Pons (tissue), 1 donor: ENCODE measurements around the gene PRRX1.

Experiments
- DNase-seq: peaks from one replicate; pipeline ENCODE4 v3.0.0-alpha.2; 2016; ENCODE audit warnings: low spot score

Gene PRRX1

DNA sequence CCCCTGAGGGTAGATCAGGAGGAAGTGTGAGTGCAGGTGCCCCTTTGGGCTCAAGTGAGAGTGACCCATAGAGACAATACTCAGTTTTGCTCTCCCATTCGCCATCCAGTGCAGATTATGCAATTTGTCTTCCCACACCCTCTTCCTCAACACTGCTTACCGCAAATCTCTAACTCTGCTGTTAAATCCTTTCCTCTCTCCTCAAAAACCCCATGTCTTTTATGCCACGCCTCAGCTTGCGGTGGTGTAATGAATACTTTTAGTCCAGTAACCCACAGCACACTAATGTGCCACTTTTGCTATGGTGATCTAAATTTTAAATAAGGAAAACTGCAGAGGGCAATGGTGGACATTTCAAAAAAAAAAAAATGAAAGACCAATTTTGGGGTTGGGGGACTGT, 57.7 kb downstream of the PRRX1 start:
- no peak for DNase-seq

DNA sequence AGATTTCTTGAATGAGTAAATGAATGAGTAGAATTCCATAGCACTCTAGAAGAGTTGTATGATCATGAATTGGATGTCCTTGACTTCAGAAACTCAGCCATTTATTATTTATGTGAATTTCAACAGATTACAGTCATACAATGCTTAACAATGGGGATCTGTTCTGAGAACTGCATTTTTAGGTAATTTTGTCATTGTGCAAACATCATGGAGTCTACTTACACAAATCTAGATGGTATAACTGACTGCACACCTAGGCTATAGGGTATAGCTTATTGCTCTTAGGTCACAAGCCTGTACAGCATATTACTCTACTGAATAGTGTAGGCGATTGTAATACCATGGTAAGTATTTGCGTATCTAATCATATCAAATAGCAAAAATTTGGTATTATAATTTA, 59.6 kb downstream of the PRRX1 start:
- DNase-seq = no peak

DNA sequence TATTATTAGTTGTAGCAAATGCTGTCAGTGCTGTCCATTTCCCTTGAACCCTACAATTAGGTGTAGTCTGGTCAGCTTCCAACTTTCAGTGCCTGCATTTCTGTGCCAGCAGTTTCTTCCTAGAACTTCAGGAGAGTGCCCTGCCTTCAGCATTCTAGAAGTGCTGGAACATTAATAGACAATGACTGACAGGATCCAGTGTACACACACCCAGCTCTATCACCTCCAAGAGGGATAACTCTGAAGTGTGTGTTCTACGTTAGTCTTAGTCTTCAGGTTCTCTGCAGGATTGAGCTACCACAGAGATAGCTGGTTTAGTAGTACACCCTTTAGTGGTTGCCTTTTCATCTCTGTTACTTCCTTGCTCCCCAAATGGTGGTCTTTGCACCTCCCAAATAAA, 61.4 kb downstream of the PRRX1 start:
- no peak for DNase-seq

DNA sequence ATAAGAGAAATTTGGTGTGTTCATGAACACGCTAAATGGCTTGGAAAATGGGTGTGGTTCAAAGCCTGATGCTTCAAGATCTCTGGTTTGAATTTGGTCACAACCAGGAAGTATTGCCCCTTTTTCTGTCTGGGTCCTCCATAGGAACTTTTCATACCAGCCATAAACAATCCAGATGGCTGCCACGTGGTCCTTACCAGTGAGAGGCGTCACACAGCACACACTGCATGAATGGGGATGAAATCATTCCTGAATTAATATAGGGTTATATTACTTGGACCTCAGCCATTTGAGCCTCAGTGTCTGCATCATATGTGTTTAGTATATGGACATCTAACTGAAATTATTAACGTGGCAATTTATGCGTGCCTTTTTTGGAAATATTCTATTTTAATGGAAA, 64.0 kb downstream of the PRRX1 start:
- no peak for DNase-seq

DNA sequence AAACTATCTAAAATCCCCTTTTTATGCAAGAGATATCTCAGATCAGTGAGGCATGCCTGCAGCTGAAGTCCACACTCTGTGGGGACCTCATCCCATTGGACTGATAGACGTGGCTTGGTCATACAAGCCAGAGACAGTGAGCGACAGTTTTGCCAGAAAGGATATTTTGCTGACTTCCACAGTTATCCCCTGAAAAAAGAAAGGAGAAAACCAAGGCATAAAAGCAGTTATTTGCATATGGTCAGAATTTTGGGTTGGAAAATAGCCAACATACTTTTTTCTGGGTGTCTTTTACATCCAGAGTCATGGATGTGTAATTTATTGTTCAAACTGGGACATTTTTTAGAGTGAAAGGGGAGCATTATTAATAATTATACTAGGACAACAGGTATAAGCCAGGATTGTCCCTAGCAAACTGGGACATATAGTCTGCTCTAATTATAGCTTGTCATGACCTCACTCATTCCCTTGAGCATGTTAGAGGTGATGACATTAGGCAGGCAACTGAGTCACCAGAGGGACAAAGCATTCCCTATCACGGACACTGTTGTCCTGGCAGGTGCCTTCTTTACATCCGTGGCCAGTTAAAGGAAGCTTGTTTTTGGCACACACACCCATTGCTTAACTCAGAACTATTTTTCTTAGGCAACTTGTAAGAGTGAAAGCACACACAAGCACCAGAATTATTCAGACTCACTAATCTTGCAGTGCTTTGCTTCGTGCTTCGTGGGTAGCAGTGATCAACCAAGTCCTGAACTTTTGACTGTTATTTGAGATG, 65.5 kb downstream of the PRRX1 start:
- DNase-seq = no peak

DNA sequence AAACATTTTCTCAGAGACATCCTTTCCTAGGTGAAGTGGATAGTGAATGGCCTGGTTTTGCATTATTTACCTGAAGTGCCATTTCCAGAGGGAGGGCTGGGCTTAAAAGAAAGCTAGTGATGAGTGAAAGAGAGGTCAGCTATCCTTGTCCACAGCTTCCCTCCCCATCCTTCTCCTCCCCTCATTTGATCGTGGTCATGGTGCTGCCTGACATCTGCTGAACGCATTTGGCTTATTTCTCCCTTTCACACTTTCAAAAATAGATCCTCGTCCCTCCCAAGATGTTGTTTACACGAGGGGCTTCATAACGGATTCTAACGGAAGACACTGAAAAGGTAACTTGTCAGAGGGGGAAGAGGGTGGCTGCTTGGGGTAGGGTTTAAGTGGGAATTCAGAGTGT, 66.1 kb downstream of the PRRX1 start:
- no peak for DNase-seq

DNA sequence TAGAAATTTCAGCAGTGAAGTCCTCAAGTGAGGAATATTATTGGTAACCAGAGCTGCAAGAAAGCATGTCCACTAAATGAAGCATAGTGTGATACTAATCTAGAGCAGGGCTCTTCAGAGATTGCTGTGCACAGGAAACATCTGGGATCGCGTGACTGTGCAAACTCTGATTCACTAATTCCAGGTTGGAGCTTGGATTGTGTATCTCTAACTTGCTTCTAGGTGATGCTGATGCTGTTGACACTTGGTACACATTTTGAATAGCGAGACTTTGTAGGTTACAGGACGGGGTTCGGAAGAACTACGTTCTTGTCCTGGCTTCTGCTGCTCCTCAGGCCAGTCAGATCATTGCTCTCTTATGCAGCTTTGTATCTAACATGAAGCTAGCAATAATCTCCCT, 66.5 kb downstream of the PRRX1 start:
- no peak for DNase-seq

DNA sequence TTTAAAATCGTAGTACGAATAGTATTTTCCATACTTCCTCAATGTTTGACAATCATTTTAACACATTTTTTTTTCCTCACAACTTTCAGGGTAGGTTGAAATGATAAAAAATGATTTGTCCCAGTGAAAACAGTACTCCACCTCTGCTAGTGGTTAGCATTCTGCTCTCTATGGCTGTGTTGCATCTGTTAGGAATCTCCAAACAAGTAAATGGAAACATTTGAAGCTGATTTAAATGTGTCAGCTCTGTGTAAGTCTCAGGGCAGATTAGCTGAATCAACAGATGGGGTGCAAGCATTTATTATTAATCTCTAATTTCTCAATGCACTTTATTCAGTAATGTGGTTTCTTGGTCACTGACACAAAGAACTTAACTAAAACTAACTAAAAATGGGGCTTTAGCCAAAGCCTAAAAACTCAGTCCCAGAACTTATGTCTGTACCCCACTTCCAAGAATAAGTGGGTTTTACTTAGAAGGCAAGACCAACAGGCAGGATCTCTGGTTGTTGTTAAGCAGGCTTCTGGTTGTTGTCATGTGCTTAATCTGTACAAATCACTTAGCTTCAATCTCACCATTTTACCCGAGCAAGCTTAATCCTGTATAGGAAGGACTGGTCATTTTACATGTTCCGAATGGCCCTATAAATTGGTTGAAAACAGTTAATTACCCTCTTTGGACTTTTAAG, 67.8 kb downstream of the PRRX1 start:
- DNase-seq = no peak

DNA sequence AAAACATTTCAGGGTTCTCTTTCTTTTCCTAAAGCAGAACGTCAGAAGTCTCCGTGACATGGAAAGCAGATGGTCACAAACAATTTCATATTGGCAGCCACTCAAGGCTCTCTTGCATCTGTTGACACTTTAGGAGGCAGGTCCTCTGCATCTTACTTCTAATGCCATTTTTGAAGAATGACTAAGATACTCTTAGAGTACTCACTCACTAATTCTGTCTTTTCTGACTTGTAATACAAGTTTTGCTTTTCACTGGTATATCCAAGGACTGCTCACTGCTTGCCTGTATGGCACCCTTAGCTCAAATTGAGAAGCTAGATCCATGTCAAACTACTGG, 68.3 kb downstream of the PRRX1 start:
- no peak for DNase-seq

DNA sequence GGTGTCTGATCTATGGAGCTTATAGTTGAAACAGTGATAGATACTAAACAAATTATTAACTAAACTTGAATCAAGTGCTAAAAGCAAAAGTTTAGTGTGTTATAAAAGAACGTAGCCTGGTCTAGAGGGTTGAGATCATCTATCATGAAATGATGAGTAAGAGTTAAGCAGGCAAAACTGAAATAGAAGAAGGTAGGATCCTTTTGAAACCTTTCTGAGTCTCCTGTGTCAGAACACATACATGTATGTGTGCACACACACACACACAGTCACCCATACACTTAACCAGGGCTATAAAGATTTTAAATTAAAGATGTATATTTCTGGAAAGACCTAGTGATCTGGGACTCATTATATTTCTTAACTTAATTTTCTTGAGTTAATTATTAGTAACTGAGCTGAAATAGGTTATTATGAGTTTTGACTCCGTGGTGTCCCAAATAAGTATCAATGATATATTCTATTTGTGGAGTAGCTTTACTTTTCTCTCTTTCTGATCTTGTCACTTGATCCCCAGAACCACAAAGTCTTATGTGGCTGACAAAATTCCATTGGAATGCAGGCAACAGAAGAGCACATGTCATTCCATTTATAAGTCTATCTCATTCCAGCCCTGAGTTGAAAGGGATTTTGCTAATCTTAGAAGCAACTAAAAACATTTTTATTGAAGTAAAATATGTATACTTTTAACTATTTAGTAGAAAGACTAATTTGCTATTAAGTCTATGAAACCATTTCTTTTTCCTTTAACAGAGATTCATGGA, 70.7 kb downstream of the PRRX1 start:
- DNase-seq = no peak

DNA sequence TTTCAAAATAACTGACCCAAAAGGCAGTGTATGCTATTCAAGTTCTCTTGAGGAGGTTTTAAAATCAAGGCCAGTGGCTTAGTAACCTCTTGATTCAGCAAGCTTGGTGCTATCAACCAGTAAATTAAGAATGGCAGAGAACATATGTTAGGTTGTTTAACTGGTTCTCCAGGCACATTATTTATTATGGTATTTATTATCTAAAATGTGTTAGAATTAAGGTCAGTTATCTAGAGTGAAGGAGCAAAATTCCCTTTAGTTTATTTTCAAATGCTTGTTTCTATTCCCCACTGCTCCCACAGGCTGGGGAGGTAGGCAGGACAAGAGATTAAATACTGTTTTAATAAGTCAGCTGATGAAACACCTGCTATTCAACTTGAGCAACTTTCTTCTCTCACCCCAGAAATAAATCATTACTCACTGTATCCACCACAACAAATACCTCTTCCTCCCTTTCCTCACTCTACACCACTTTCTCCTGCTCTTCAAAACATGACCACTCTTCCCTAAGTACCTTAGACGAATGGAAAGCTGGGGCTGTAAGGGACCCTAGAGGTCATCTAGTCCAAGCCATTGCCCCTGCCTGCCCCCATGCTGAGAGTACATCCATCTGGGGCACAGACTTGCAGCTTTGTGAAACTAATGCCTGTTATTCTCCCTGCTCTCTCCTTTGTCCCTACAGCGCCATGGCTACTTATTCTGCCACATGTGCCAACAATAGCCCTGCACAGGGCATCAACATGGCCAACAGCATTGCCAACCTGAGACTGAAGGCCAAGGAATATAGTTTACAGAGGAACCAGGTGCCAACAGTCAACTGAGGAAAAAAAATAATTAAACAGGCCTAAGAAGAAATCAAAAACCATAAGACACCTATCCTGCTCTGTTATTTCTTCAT, 71.7 kb downstream of the PRRX1 start:
- DNase-seq = no peak

DNA sequence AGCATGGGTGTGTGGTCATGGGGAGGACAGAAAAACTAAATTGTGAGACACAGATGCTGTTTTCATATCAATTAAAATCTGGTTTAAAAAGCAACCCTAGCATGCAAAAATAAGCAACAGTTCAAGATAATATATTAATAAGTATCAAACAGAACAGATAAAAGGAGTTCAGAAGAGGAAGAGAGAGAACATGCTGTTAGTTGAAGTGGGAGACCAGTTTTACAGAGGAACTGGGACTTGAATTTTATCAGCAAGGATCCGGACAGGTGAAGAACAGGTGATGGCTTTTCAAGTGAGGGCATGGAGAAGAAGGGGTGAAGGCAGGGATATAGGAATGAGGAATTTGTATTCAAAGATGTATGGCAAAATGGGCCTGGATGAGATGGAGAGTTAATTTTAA, 75.9 kb downstream of the PRRX1 start:
- DNase-seq = no peak

DNA sequence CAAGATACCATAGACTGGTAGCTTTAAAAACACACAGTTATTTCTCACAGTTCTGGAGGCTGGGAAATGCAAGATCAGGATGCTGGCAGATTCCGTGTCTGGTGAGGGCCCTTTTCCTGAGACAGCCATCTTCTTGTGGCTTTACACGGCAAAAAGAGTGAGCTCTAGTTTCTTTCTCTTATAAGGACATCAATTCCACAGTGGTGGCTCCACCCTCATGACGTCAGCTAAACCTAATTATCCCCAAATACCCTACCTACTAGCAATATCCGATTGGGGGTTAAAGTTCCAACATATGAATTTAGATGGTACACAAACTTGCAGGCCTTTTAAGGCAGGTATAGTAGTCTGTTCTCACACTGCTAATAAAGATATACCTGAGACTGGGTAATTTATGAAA, 77.7 kb downstream of the PRRX1 start:
- DNase-seq = no peak

DNA sequence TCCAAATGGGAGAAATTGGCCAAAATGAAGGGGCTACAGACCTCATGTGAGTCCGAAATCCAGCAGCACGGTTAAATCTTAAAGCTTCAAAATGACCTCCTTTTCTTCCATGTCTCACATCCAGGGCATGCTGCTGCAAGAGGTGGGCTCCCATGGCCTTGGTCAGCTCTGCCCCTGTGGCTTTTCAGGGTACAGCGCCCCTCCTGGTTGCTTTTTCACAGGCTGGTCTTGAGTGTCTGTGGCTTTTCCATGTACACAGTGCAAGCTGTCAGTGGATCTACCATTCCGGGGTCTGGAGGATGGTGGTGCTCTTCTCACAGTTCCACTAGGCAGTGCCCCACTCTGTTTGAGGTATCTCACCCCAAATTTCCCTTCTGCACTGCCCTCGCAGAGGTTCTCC, 78.7 kb downstream of the PRRX1 start:
- DNase-seq = no peak

DNA sequence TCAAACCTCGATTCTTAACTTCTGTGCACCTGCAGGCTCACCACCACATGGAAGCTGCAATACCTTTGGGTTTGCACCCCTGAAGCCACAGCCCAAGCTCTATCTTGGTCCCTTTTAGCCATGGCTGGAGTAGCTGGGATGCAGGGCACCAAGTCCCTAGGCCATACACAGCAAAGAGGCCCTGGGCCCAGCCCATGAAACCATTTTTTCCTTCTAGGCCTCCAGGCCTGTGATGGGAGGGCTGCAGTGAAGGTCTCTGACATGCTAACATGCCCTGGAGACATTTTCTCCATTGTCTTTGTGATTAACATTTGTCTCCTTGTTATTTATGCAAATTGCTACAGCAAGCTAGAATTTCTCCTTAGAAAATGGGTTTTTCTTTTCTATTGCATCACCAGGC, 79.2 kb downstream of the PRRX1 start:
- no peak for DNase-seq

DNA sequence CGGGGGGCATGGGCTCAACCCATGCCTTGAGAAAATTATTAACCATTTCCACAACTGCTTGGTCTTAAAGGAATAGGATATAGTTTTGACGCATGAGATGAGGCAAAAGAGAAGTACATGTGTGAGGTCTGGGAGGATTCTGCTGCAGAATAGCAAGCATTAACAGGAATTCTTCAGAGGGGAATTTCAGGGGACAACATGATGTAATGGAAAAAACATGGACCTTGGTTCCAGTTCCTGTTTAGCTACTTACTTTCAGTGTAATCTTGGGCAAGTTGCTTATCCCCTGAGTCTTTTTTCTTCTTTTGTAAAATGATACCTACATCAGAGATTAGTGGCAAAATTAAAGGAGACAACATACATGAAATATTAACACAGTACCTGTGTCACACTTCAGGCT, 85.6 kb downstream of the PRRX1 start:
- no peak for DNase-seq

DNA sequence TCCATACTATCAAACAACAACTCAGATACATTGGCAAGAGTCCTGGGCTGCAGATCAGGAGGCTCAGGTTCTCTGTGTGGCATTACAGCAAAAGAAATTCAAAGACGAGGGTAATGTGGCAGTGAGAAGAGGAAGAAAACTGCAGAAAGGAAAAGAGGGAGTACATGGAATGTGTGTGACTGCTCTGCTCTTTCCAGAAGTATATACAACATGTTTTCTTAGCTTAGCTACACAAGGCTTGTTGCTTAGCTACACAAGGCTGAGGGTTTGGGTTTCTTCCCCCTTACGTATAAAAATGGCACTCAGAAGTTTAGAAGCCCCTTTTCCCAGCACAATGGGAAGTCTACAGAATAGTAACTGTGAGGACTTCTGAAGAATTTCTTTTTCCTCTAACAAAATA, 86.0 kb downstream of the PRRX1 start:
- DNase-seq = no peak

DNA sequence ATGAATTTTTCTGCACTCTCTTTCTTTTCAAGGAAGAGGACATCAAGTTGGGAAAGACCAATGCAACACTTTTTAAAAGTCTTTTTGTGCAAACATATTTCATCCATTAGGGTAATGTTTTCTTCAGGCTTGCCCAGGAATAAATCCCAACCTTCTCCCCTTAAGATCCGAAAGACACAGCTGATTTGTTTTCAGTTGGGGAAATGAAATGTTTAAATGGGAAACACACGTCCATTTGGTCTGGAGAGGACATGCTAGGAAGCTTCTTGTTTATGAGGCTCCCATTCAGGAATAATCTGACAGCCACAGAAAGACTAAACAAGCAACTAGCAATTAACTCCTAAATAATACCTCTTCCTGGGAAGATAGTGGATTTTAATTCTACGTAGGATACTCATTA, 91.9 kb downstream of the PRRX1 start:
- DNase-seq = no peak

DNA sequence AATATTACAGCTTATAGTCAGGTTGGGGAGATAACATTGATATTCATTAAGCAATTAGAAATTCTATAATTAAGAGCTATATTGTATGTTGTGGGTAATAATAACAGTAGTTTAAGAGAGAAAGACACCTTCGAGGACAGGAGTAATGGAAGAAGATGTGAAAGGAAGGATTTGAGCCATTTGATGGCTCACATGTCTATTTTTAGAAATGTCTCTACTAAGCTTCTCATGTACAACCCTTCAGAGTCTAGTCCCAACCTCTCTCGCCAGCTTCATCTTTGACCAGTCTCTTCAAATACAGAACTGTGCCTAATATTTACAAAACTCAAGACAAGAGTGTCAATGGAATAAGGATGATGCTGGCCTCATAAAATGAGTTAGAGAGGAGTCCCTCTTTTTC, 95.1 kb downstream of the PRRX1 start:
- DNase-seq = no peak

DNA sequence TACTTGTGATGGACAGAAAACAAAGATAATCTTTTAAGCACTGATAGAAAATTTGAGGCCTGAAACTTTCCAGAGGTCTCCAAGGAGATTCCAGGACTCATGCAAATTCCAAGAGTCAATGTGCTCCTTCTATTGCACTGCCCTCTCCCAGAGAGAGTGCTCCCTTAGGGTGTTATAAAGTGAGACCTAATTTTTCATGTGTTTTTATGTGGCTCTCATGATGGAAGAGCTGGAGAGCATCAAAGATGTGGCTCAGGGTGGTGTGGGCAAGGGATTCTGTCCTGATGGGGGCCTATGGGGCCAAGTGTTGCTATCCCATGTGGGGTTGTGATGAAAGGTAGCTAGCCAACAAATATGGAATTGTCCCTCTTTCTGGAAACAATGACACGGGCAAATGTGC, 101.3 kb downstream of the PRRX1 start:
- no peak for DNase-seq

DNA sequence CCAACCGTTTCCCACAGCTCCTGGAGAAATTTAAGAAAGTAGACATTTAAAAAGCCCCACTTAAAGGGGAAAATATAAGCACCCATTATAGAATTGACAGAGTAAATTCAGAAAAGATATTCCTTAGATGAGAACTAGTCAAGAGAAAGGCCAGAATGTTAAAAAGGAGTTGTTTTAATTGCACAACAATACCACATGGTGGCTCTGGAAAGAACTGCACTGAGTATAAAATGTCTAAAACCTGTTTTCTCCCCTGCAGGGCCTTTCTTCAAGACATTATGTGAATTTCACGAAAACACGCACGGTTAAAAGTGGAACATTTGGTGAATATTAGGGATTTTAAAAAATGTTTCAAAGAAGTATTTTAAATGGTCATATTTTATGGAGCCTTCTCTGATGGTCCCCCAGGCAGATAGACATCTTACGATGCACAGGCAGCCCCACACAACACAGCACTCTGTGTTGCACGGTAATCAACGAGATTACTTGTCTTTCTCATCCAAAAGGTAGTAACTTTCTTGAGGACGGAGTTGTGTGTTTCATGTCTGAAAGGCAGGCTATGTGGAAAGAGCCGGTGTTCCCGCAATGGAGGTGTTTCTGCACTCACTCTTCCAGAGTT, 101.9 kb downstream of the PRRX1 start:
- peak; percentile 77 for DNase-seq

DNA sequence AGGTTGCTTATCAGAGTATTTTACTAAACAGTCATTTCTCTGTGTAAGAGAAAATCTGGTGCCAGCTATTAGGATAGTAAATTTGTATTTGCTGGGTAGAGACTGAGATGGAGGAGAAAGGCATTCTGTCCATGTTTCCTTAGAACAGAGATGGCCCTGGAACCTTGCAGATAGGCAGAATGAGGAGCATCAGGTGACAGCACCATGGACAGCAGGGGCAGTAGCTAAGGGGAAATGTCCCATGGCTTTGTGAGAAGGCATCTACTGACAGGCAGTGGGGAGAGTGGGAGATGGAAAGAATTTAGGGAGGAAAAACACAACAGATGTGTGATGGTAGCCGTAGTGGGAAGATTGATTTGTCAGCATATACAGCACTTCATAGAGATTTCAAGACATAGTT, 105.0 kb downstream of the PRRX1 start:
- no peak for DNase-seq
